ENCODE data around the gene THOC6. TPM values are rescaled to one million over a fixed set of nuclear protein-coding genes. Genes with fewer than 3 reads are reported as not detected.

Gene THOC6
- total and polyA plus RNA-seq, 9 of the 15 experiments (the other 6 are each of a cell fraction or from before 2014, with no cell fraction given) = 2.5 to 65.4 (median 42.3) TPM

GRCh38 chr16:3020247-3020603 is 3.6 kb upstream of the THOC6 start, which contains the start of gene TNFRSF12A (continued):
- TF ChIP-seq ARID1B (IDR thresholded peaks at IDR 0.05) = no peak
- no peak for TF ChIP-seq GTF3C2 (IDR thresholded peaks at IDR 0.05; ENCODE audit: borderline replicate concordance, extremely low read depth, insufficient read length)
- 0 out of 6 replicates have a peak, but pooled peaks of 1 of the 3 experiments have one; percentile 55 for TF ChIP-seq ZBTB11 (CRISPR knock-in tag; IDR thresholded peaks at IDR 0.05)
- no peak for TF ChIP-seq XRCC3 (IDR thresholded peaks at IDR 0.05)
- TF ChIP-seq MAFK (IDR thresholded peaks at IDR 0.05; ENCODE audit: low read length) = no peak
- no peak for TF ChIP-seq CUX1 (CRISPR knock-in tag; IDR thresholded peaks at IDR 0.05)
- no peak for TF ChIP-seq ZNF445 (CRISPR knock-in tag; IDR thresholded peaks at IDR 0.05; ENCODE audit: low read depth)
- TF ChIP-seq ESRRA (IDR thresholded peaks at IDR 0.05; ENCODE audit: borderline replicate concordance, low read depth) = no peak
- no peak for TF ChIP-seq ELF4 (CRISPR knock-in tag; IDR thresholded peaks at IDR 0.05)
- peak; percentile 37 to 85; a peak in 2 of 4 replicates for TF ChIP-seq UBTF (IDR thresholded peaks at IDR 0.05; ENCODE audit: borderline replicate concordance in 1 of 2, low read depth in 2 of 2, low read length in 2 of 2)
- no peak for TF ChIP-seq TCF15 (CRISPR knock-in tag; IDR thresholded peaks at IDR 0.05)
- no peak for TF ChIP-seq ZC3H8 (IDR thresholded peaks at IDR 0.05)
- TF ChIP-seq ZNF184 (CRISPR knock-in tag; IDR thresholded peaks at IDR 0.05) = no peak

All from K562 (cell line).